ENCODE measurements around the gene NEURL1B. TPM values are rescaled to one million over a fixed set of nuclear protein-coding genes. Genes with fewer than 3 reads are reported as not detected.

Gene NEURL1B
- polyA plus RNA-seq, 1 of the 3 experiments (the other 2 are of a cell fraction), result 2.8 TPM

DNA sequence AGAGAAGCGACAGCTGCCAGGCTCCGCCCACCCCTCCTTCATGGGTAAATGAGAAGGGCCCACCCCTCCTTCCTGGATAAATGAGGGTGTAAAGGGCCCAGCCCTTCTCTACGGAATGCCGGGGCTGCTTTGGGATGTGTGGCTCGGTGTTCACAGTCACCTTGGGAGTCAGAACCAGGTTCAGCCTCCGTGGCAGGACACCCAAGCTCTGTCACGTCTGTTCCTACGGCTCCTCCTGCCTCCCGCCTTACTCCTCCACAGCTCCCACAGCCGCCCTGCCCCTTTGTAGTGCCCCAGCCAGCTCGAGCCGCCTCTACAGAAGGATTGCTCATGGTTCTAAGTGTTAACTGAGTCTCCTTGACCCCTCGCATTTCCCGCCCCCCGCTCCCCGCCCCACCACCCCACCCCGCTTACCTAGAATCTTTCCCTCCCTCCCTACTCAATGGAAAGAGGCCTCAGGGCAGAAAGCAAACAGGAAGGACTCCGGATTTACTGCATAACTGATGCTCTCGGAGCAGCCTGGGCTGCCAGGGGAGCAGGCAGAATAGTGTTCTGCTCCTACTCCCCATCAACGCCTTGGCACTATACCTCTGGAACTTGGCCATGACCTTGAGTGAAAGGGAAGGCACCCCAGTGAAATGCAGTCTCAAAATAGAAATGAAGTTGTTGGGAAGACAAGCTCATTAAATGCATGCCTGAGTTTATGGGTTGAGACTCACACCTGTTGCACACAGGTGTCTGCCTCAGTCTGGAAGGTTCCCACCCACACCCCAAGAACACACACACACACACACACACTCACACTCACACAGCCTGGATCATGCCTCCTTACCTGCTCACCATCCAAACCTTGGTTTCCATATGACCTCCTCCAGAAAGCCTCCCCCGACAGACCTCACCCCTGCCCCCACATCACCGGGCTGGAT, 59.6 kb downstream of the NEURL1B start:
- no peak for DNase-seq
- H3K36me3 ChIP-seq (replicated peaks in 1 of 2; ENCODE audit: control insufficient read depth in 1 of 2, insufficient read depth in 2 of 2, low read length in 1 of 2), result no peaks in the 10 kb centered on the region
- peaks cover 0 to 14% of the 10 kb centered on the region in 2 experiments; a peak in 1 of 4 replicates for H3K4me1 ChIP-seq (ENCODE audit: control insufficient read depth in 1 of 2, insufficient read depth in 2 of 2, low read depth in 1 of 2, low read length in 1 of 2)
- no peaks in the 10 kb centered on the region for H3K9me2 ChIP-seq
- H3F3A ChIP-seq (replicated peaks; ENCODE audit: insufficient read depth), result no peaks in the 10 kb centered on the region
- TF ChIP-seq NRF1 (IDR thresholded peaks at IDR 0.05; ENCODE audit: low read depth, low read length) (no peak), FOSL2 (IDR thresholded peaks at IDR 0.05; ENCODE audit: borderline replicate concordance, low read depth) (no peak), ELF1 (IDR thresholded peaks at IDR 0.05) (no peak), RCOR1 (IDR thresholded peaks at IDR 0.05; ENCODE audit: low read length) (no peak), GATA2 (CRISPR knock-in tag; IDR thresholded peaks at IDR 0.05) (no peak), CHD2 (IDR thresholded peaks at IDR 0.05; ENCODE audit: low read length, partially characterized antibody) (no peak), RFX5 (IDR thresholded peaks at IDR 0.05; ENCODE audit: low read length) (no peak), TCF12 (IDR thresholded peaks at IDR 0.05) (no peak), SIN3A (IDR thresholded peaks at IDR 0.05; ENCODE audit: borderline replicate concordance, low read depth, low read length) (no peak), RAD21 (IDR thresholded peaks at IDR 0.05; ENCODE audit: low read length) (no peak), MEF2A (IDR thresholded peaks at IDR 0.05; ENCODE audit: borderline replicate concordance, low read depth) (no peak), YY1 (IDR thresholded peaks at IDR 0.05; ENCODE audit: low read depth) (no peak), NFIC (IDR thresholded peaks at IDR 0.05; ENCODE audit: borderline replicate concordance) (no peak)
- TF ChIP-seq, protein P1, sequence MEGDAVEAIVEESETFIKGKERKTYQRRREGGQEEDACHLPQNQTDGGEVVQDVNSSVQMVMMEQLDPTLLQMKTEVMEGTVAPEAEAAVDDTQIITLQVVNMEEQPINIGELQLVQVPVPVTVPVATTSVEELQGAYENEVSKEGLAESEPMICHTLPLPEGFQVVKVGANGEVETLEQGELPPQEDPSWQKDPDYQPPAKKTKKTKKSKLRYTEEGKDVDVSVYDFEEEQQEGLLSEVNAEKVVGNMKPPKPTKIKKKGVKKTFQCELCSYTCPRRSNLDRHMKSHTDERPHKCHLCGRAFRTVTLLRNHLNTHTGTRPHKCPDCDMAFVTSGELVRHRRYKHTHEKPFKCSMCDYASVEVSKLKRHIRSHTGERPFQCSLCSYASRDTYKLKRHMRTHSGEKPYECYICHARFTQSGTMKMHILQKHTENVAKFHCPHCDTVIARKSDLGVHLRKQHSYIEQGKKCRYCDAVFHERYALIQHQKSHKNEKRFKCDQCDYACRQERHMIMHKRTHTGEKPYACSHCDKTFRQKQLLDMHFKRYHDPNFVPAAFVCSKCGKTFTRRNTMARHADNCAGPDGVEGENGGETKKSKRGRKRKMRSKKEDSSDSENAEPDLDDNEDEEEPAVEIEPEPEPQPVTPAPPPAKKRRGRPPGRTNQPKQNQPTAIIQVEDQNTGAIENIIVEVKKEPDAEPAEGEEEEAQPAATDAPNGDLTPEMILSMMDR (IDR thresholded peaks at IDR 0.05), result no peak
- TF ChIP-seq, protein P2, sequence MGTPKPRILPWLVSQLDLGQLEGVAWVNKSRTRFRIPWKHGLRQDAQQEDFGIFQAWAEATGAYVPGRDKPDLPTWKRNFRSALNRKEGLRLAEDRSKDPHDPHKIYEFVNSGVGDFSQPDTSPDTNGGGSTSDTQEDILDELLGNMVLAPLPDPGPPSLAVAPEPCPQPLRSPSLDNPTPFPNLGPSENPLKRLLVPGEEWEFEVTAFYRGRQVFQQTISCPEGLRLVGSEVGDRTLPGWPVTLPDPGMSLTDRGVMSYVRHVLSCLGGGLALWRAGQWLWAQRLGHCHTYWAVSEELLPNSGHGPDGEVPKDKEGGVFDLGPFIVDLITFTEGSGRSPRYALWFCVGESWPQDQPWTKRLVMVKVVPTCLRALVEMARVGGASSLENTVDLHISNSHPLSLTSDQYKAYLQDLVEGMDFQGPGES (IDR thresholded peaks at IDR 0.05; ENCODE audit: low read depth, low read length), result no peak
- TF ChIP-seq, protein P3, sequence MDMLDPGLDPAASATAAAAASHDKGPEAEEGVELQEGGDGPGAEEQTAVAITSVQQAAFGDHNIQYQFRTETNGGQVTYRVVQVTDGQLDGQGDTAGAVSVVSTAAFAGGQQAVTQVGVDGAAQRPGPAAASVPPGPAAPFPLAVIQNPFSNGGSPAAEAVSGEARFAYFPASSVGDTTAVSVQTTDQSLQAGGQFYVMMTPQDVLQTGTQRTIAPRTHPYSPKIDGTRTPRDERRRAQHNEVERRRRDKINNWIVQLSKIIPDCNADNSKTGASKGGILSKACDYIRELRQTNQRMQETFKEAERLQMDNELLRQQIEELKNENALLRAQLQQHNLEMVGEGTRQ (IDR thresholded peaks at IDR 0.05; ENCODE audit: borderline replicate concordance, low read depth, low read length), result no peak
- TF ChIP-seq, protein P4, sequence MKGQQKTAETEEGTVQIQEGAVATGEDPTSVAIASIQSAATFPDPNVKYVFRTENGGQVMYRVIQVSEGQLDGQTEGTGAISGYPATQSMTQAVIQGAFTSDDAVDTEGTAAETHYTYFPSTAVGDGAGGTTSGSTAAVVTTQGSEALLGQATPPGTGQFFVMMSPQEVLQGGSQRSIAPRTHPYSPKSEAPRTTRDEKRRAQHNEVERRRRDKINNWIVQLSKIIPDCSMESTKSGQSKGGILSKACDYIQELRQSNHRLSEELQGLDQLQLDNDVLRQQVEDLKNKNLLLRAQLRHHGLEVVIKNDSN (IDR thresholded peaks at IDR 0.05; ENCODE audit: borderline replicate concordance, low read depth), result no peak
- TF ChIP-seq, protein P5, sequence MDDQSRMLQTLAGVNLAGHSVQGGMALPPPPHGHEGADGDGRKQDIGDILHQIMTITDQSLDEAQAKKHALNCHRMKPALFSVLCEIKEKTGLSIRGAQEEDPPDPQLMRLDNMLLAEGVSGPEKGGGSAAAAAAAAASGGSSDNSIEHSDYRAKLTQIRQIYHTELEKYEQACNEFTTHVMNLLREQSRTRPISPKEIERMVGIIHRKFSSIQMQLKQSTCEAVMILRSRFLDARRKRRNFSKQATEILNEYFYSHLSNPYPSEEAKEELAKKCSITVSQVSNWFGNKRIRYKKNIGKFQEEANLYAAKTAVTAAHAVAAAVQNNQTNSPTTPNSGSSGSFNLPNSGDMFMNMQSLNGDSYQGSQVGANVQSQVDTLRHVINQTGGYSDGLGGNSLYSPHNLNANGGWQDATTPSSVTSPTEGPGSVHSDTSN (IDR thresholded peaks at IDR 0.05), result no peak
- TF ChIP-seq, protein P6, sequence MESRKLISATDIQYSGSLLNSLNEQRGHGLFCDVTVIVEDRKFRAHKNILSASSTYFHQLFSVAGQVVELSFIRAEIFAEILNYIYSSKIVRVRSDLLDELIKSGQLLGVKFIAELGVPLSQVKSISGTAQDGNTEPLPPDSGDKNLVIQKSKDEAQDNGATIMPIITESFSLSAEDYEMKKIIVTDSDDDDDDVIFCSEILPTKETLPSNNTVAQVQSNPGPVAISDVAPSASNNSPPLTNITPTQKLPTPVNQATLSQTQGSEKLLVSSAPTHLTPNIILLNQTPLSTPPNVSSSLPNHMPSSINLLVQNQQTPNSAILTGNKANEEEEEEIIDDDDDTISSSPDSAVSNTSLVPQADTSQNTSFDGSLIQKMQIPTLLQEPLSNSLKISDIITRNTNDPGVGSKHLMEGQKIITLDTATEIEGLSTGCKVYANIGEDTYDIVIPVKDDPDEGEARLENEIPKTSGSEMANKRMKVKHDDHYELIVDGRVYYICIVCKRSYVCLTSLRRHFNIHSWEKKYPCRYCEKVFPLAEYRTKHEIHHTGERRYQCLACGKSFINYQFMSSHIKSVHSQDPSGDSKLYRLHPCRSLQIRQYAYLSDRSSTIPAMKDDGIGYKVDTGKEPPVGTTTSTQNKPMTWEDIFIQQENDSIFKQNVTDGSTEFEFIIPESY (IDR thresholded peaks at IDR 0.05; ENCODE audit: borderline replicate concordance, low read depth), result no peak
- H4K20me1 ChIP-seq (ENCODE audit: insufficient read depth), result no peaks in the 10 kb centered on the region
- CTCF ChIA-PET, result interaction anchor here (0.9 to 11.4 kb wide), 8 partner anchors 10 to 434 kb away, joined by 3 to 209 read pairs (median 6); no protein-coding TSS in a partner anchor
- no peak overlapping the region for H3K9ac ChIP-seq
- 86% methylated on average over 18 of the region's 22 CpGs for WGBS (ENCODE audit: low lambda C conversion rate)
- no peaks in the 10 kb centered on the region for H3K9me3 ChIP-seq
- H3K4me3 ChIP-seq (ENCODE audit: low read depth in 2 of 2, low read length in 1 of 2), result no peak overlapping the region
- H3K27me3 ChIP-seq (ENCODE audit: insufficient read depth), result no peaks in the 10 kb centered on the region; the same call in 1 of the 2 replicates
- no peaks in the 10 kb centered on the region for H3K79me2 ChIP-seq (ENCODE audit: insufficient read depth)
- no peak overlapping the region for H3K27ac ChIP-seq (ENCODE audit: low read depth in 2 of 2, low read length in 1 of 2)
- H3K4me2 ChIP-seq, result no peak overlapping the region
- POLR2A ChIA-PET, result no interaction called here
- no peak overlapping the region for H2AFZ ChIP-seq (ENCODE audit: low read depth)
